Daoy (cell line): Measurements from ENCODE around the gene GDPD5. TPM values are rescaled to one million over a fixed set of nuclear protein-coding genes. Genes with fewer than 3 reads are reported as not detected.
A peak's percentile ranks its signal among the peaks of the same experiment; 100 is the strongest.

Experiments
- DNase-seq: peaks from one replicate; pipeline ENCODE4 v3.0.0-alpha.2; 2015; ENCODE audit warnings: low read depth
- total RNA-seq: library from RNA; depleted of rRNA; stranded (reverse); fragments of >200 nt; shearing (Covaris generic); gene quantifications from 2 replicates; pipeline ENCODE4 v1.2.3, GENCODE V29; 2014

The GDPD5 gene
- total RNA-seq, 1 experiment from 2014 or later = 2.6 TPM

GRCh38 chr11:75516140-75516539 is 9.6 kb downstream of the GDPD5 start:
- no peak for DNase-seq

GRCh38 chr11:75514596-75514995 is 11.1 kb downstream of the GDPD5 start:
- DNase-seq = no peak

- no peak for DNase-seq
These were observed 12.5 kb downstream of the GDPD5 start for GRCh38 chr11:75513250-75513649.

- no peak for DNase-seq
These were observed 15.1 kb downstream of the GDPD5 start for GRCh38 chr11:75510723-75511019.

GRCh38 chr11:75510004-75510722 is 15.6 kb downstream of the GDPD5 start:
- DNase-seq = no peak

GRCh38 chr11:75509020-75509720 is 16.6 kb downstream of the GDPD5 start:
- no peak for DNase-seq

- DNase-seq = no peak
These were observed 17.6 kb downstream of the GDPD5 start for GRCh38 chr11:75508051-75508561.

GRCh38 chr11:75507571-75507970 is 18.2 kb downstream of the GDPD5 start:
- no peak for DNase-seq

GRCh38 chr11:75506827-75507226 is 18.9 kb downstream of the GDPD5 start:
- DNase-seq = no peak

- no peak for DNase-seq
These were observed 19.6 kb downstream of the GDPD5 start for GRCh38 chr11:75505916-75506692.

- no peak for DNase-seq
These were observed 21.2 kb downstream of the GDPD5 start for GRCh38 chr11:75504501-75504900.

- DNase-seq = no peak
These were observed 22.1 kb downstream of the GDPD5 start for GRCh38 chr11:75503531-75504099.

- DNase-seq = no peak
These were observed 23.6 kb downstream of the GDPD5 start for GRCh38 chr11:75502138-75502537.

- DNase-seq = no peak
These were observed 25.0 kb downstream of the GDPD5 start for GRCh38 chr11:75500742-75501141.

GRCh38 chr11:75499423-75500190 is 26.1 kb downstream of the GDPD5 start:
- DNase-seq = peak; percentile 68

- DNase-seq = no peak
These were observed 27.0 kb downstream of the GDPD5 start for GRCh38 chr11:75498556-75499255.

- DNase-seq = no peak
These were observed 27.8 kb downstream of the GDPD5 start for GRCh38 chr11:75497788-75498409.

- DNase-seq = no peak
These were observed 29.4 kb downstream of the GDPD5 start for GRCh38 chr11:75496305-75496752.

- DNase-seq = no peak
These were observed 29.9 kb downstream of the GDPD5 start for GRCh38 chr11:75495749-75496304.

- DNase-seq = no peak
These were observed 32.1 kb downstream of the GDPD5 start for GRCh38 chr11:75493626-75494025.
